Prostate gland (tissue), 2 donors: ENCODE results near the gene C11orf97.

Source experiments
- CTCF ChIP-seq, 4 experiments: fragments of 200-600 bp in 2 of 4; fragments of 450-650 bp in 2 of 4; sonication (generic) in 2 of 4; IDR thresholded peaks; 1 replicate in 3 of 4; 2 replicates in 1 of 4; pipeline ENCODE4 v1.5.1; 2016 to 2019; ENCODE audit warnings: antibody characterized with exemption in 4 of 4, mild to moderate bottlenecking in 2 of 4, moderate library complexity in 2 of 4
- POLR2A ChIP-seq: fragments of 450-650 bp; IDR thresholded peaks from one replicate; pipeline ENCODE4 v1.6.1; 2016; ENCODE audit warnings: antibody characterized with exemption, mild to moderate bottlenecking

DNA sequence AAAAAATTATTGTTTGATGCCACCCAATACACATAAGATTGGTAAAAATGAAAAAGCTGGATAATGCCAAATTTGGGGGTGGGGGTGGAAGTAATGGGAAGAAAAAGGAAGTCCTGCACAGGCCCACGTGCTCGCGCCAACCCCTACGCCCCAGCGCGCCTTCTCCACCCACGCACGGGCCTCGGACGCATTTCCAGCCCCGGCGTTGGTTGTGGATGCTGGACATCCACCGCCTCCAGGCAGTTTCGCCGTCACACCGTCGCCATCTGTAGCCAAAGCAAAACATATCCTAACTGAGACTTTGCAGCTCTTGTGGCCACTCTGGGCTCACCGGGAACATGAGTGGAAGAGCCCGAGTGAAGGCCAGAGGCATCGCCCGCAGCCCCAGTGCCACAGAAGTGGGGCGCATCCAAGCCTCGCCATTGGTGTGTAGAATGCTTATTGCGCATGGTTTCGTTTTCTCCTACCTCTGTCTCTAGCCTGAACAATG is 55.0 kb downstream of the C11orf97 start, which contains the start of gene PIWIL4:
- no peak for TF ChIP-seq CTCF (IDR thresholded peaks at IDR 0.05)
- no peak for TF ChIP-seq POLR2A
